Tibial nerve (tissue), 4 donors: ENCODE results near the gene EPG5. TPM values are rescaled to one million over a fixed set of nuclear protein-coding genes. Genes with fewer than 3 reads are reported as not detected.

Experiments used
- DNase-seq, 2 donors: peaks; one replicate each; pipeline ENCODE4 v3.0.0-alpha.2; 2019; ENCODE audit warnings: low spot score in 2 of 2
- H3K27ac ChIP-seq, 4 donors: fragments of 200-600 bp; sonication (generic) in 3 of 4; one replicate each; pipeline ENCODE4 v1.5.1; 2017 to 2019; ENCODE audit warnings: mild to moderate bottlenecking in 1 of 4
- H3K27me3 ChIP-seq, 2 donors: fragments of 200-600 bp; sonication (generic) in 1 of 2; one replicate each; pipeline versions ENCODE4 v1.5.1 to v1.6.0; 2017 to 2019
- H3K36me3 ChIP-seq, 3 donors: fragments of 200-600 bp; sonication (generic); one replicate each; pipeline ENCODE4 v1.5.1; 2018 to 2019
- H3K4me1 ChIP-seq, 4 donors: fragments of 200-600 bp; sonication (generic) in 3 of 4; one replicate each; pipeline ENCODE4 v1.5.1; 2017 to 2019
- H3K4me3 ChIP-seq, 4 donors: fragments of 200-600 bp; sonication (generic) in 3 of 4; one replicate each; pipeline ENCODE4 v1.5.1; 2017 to 2019; ENCODE audit warnings: mild to moderate bottlenecking in 1 of 4, moderate library complexity in 1 of 4
- H3K9me3 ChIP-seq, 4 donors: fragments of 200-600 bp; sonication (generic) in 3 of 4; one replicate each; pipeline ENCODE4 v1.5.1; 2017 to 2019
- EP300 ChIP-seq, 2 donors: sonication (generic); formaldehyde crosslinking; IDR thresholded peaks; one replicate each; pipeline ENCODE4 v1.6.1; 2017; ENCODE audit warnings: antibody characterized with exemption in 2 of 2, mild to moderate bottlenecking in 1 of 2
- POLR2A ChIP-seq, 2 donors: fragments of 450-650 bp; IDR thresholded peaks; one replicate each; pipeline ENCODE4 v1.6.1; 2017; ENCODE audit warnings: antibody characterized with exemption in 2 of 2, mild to moderate bottlenecking in 2 of 2, moderate library complexity in 2 of 2
- WGBS, 2 donors: methylation state at CpG; one replicate each; pipeline ENCODE4 v1.1.5; 2018; 5-methylcytosine and 5-hydroxymethylcytosine counted together
- total RNA-seq, 4 donors: library from RNA; depleted of rRNA; stranded (reverse); fragments of >200 nt; gene quantifications; one replicate each; pipeline ENCODE4 v1.1.0, GENCODE V29; 2016
- TF ChIP-seq, protein P1 (sequence below), 5 experiments: fragments of 200-600 bp in 3 of 5; fragments of 450-650 bp in 2 of 5; sonication (generic) in 3 of 5; IDR thresholded peaks; one replicate each; pipeline ENCODE4 v1.5.1; 2016 to 2019; ENCODE audit warnings: antibody characterized with exemption in 5 of 5, mild to moderate bottlenecking in 3 of 5, moderate library complexity in 2 of 5

EPG5 gene
- total RNA-seq, 4 donors from 2014 or later = 26.1 to 48.3 (median 40.6) TPM

DNA sequence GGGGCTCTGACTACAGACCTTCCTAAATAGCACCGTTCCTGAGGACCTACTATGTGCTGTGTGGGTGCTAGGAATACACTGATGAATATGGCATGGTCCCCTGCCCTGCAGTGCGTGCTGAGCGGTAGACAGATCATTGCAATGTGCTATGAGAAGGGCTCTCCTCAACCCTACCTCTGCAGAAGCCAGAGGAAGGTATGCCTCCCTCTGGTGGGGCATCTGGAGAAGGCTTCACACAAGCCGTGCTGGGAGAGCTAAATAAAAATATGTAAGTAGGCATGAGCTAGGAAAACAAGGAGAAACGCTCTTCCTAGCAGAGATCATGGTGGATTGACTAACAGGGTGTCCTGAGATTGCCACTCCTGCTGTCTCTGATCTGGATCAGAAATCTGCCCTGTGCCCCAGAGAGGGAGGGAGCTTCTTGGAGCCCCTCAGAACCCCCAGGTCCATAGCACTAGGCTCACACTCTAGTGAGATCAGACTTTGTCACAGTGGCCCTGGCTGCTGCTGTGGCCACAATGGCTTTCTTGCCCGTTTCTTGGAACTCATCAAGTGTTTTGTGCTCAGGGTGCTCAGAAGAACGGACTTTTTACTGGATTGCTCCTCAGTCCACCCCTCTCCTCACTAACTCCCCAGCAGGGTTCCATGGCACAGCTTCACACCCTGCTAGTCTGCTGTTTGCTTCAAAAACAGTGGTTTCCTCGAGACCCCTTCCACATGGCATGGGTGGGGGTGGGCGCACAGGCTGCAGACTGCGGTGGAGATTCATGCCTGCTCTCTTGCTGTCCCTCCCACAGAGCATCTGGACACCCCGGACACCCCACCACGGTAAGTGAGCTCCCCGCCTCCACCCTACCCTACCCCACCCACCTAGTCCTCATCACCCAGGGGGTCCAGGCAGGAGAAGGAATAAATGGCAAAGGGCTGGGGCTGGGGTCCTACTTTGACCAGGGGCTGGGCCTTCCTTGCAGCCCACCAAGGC is 127.4 kb downstream of the EPG5 start:
- H3K27ac ChIP-seq = no peak overlapping the region
- 54 to 60% methylated on average over 13 of the region's 13 CpGs for WGBS, 2 donors
- DNase-seq = no peak
- peaks cover 0 to 23% (median 7%) of the 10 kb centered on the region in 4 donors for H3K4me1 ChIP-seq
- peaks cover 0 to 4% (median 0%) of the 10 kb centered on the region in 3 donors for H3K36me3 ChIP-seq
- no peaks in the 10 kb centered on the region for H3K9me3 ChIP-seq
- peaks cover 0 to 47% of the 10 kb centered on the region in 2 donors for H3K27me3 ChIP-seq
- H3K4me3 ChIP-seq = no peak overlapping the region
- TF ChIP-seq, protein P1, sequence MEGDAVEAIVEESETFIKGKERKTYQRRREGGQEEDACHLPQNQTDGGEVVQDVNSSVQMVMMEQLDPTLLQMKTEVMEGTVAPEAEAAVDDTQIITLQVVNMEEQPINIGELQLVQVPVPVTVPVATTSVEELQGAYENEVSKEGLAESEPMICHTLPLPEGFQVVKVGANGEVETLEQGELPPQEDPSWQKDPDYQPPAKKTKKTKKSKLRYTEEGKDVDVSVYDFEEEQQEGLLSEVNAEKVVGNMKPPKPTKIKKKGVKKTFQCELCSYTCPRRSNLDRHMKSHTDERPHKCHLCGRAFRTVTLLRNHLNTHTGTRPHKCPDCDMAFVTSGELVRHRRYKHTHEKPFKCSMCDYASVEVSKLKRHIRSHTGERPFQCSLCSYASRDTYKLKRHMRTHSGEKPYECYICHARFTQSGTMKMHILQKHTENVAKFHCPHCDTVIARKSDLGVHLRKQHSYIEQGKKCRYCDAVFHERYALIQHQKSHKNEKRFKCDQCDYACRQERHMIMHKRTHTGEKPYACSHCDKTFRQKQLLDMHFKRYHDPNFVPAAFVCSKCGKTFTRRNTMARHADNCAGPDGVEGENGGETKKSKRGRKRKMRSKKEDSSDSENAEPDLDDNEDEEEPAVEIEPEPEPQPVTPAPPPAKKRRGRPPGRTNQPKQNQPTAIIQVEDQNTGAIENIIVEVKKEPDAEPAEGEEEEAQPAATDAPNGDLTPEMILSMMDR (IDR thresholded peaks at IDR 0.05) = peak in 4 of 5 experiments; percentile 10 to 24 (median 18)
- TF ChIP-seq EP300 (IDR thresholded peaks at IDR 0.05) (no peak), POLR2A (IDR thresholded peaks at IDR 0.05) (no peak)

DNA sequence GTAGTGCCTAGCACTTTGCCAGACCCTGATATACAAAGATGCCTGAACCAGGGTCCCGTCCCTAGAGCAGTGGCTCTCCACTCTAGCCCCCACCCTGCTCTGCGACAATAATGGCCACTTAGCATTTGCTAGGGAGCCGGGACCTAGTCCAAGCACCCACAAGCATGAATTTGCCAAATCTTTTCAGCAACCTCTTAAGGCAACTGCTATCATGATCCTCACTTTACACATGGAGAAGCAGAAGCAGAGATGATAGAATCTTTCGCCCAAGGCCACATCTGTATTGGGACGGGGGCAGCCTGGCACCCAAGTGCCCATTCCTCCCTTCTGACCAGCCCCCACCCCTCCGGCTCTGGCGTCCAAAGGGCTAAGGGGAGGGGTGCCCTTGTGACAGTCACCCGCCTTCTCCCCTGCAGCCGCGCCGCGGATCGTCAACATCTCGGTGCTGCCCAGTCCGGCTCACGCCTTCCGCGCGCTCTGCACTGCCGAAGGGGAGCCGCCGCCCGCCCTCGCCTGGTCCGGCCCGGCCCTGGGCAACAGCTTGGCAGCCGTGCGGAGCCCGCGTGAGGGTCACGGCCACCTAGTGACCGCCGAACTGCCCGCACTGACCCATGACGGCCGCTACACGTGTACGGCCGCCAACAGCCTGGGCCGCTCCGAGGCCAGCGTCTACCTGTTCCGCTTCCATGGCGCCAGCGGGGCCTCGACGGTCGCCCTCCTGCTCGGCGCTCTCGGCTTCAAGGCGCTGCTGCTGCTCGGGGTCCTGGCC is 128.6 kb downstream of the EPG5 start:
- H3K9me3 ChIP-seq = no peaks in the 10 kb centered on the region
- peaks cover 0 to 23% (median 7%) of the 10 kb centered on the region in 4 donors for H3K4me1 ChIP-seq
- no peak for DNase-seq
- WGBS, 2 donors = 12 to 13% methylated on average over 17 to 36 of the region's 53 CpGs
- H3K27ac ChIP-seq = no peak overlapping the region
- H3K4me3 ChIP-seq = peak overlapping the region in 1 of 4 donors; percentile 37
- TF ChIP-seq, protein P1 (IDR thresholded peaks at IDR 0.05) = no peak
- no peak for TF ChIP-seq POLR2A (IDR thresholded peaks at IDR 0.05)
- TF ChIP-seq EP300 (IDR thresholded peaks at IDR 0.05) = no peak
- H3K27me3 ChIP-seq = peaks cover 0 to 47% of the 10 kb centered on the region in 2 donors
- peaks cover 0 to 4% (median 0%) of the 10 kb centered on the region in 3 donors for H3K36me3 ChIP-seq

DNA sequence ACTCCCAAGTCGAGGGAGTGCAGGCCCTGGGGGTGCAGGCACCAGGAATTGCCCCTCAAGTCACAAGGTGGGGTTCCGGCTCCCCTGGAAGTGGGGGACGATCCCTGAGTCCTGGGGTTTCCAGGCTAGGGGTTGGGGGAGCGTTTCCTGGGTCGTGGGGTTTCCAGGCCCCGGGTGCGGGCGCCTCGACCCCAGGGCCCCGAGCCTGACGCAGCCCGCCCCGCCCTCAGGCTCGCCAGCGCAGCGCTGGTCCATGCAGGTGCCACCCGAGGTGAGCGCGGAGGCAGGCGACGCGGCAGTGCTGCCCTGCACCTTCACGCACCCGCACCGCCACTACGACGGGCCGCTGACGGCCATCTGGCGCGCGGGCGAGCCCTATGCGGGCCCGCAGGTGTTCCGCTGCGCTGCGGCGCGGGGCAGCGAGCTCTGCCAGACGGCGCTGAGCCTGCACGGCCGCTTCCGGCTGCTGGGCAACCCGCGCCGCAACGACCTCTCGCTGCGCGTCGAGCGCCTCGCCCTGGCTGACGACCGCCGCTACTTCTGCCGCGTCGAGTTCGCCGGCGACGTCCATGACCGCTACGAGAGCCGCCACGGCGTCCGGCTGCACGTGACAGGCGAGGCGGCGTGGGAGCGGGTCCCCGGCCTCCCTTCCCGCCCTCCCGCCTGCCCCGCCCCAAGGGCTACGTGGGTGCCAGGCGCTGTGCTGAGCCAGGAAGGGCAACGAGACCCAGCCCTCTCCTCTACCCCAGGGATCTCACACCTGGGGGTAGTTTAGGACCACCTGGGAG is 129.7 kb downstream of the EPG5 start:
- peak overlapping the region; percentile 7 to 39 (median 26) for H3K4me3 ChIP-seq
- TF ChIP-seq POLR2A (IDR thresholded peaks at IDR 0.05) = no peak
- TF ChIP-seq, protein P1 (IDR thresholded peaks at IDR 0.05) = peak in 2 of 5 experiments; percentile 7 to 22
- H3K27ac ChIP-seq = no peak overlapping the region
- peaks cover 0 to 23% (median 7%) of the 10 kb centered on the region in 4 donors for H3K4me1 ChIP-seq
- no peaks in the 10 kb centered on the region for H3K9me3 ChIP-seq
- H3K36me3 ChIP-seq = peaks cover 0 to 4% (median 0%) of the 10 kb centered on the region in 3 donors
- DNase-seq = no peak
- WGBS, 2 donors = 24 to 49% methylated on average over 2 to 18 of the region's 84 CpGs
- H3K27me3 ChIP-seq = peaks cover 0 to 47% of the 10 kb centered on the region in 2 donors

DNA sequence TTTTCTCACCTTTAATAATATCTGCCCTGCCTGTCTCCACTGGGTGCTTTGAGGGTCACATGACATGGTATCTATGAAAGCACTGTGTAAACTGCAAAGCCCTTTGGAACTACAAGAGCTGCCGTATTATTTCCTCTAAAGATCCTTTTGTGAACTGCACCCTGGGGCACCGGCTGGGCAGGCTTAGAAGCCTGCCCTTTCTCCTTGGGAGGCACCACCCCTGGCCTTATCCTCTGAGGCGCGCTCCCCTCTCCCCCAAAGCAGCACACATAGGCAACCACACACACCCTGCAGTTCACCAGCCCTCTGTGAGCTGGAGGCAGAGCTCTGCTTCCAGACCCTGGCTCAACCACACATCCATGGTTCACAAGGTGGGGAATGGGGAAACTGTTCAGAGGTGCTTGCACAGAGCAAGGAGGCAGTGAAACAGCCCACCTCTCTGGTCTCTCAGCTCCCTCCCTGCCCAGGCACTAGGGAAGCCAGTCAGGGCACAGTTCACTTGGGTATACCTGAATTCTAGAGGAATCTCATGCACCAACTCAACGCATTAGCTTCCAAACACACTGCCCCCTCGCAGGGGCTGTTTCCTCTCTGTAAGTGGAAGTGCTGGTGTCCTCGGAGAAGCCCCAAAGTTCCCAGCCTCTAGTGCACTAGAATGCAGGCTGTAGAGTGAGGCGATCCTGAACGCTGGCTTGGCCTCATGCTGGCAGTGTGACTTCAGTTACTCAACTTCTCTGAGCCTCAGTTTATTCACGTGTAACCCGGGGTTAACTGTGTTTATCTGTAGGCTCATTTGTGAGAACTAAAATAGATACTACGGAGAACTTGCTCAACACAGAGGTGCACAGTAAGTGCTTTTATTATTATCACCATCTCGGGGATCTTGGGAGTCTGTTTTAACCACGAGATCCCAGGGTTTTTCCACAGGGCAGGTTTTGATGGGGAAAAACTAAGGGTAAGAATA is 130.6 kb downstream of the EPG5 start:
- no peaks in the 10 kb centered on the region for H3K9me3 ChIP-seq
- H3K36me3 ChIP-seq = no peaks in the 10 kb centered on the region
- H3K4me3 ChIP-seq = no peak overlapping the region
- TF ChIP-seq POLR2A (IDR thresholded peaks at IDR 0.05) (no peak), EP300 (IDR thresholded peaks at IDR 0.05) (no peak)
- TF ChIP-seq, protein P1 (IDR thresholded peaks at IDR 0.05) = no peak
- no peak for DNase-seq
- no peak overlapping the region for H3K27ac ChIP-seq
- peaks cover 0 to 47% of the 10 kb centered on the region in 2 donors for H3K27me3 ChIP-seq
- H3K4me1 ChIP-seq = peaks cover 0 to 23% (median 7%) of the 10 kb centered on the region in 4 donors
- WGBS, 2 donors = 45 to 57% methylated on average over 14 of the region's 14 CpGs
